RWPE2 (cell line): ENCODE data around the gene SLC38A2.

ENCODE experiments used
- ATAC-seq: fragments of 200-7000 bp; cut with Tn5 transposase; 3 replicates; pipeline ENCODE4 v1.9.1; 2021; ENCODE audit warnings: low read depth
- DNase-seq: peaks from one replicate; pipeline ENCODE4 v3.0.0-alpha.2; 2020; ENCODE audit warnings: low spot score
- H3K27ac ChIP-seq: fragments of 450-650 bp; 2 replicates; pipeline ENCODE4 v1.5.1; 2017; ENCODE audit warnings: mild to moderate bottlenecking; ENCODE audit not compliant: poor library complexity, severe bottlenecking
- H3K27me3 ChIP-seq: fragments of 250-450 bp; sonication (Bioruptor Pico); 2 replicates; pipeline ENCODE4 v1.5.1; 2021; ENCODE audit warnings: mild to moderate bottlenecking, moderate library complexity; ENCODE audit not compliant: insufficient read depth, poor library complexity, severe bottlenecking
- H3K36me3 ChIP-seq: fragments of 250-450 bp; sonication (Bioruptor Pico); 2 replicates; pipeline ENCODE4 v1.5.1; 2020; ENCODE audit warnings: low read depth, mild to moderate bottlenecking, moderate library complexity
- H3K4me1 ChIP-seq: fragments of 250-450 bp; sonication (Bioruptor Pico); 2 replicates; pipeline ENCODE4 v1.5.1; 2021; ENCODE audit warnings: mild to moderate bottlenecking, moderate library complexity; ENCODE audit not compliant: insufficient read depth, poor library complexity, severe bottlenecking
- H3K4me3 ChIP-seq: fragments of 250-450 bp; sonication (Bioruptor Pico); 2 replicates; pipeline ENCODE4 v1.5.1; 2021; ENCODE audit warnings: mild to moderate bottlenecking, moderate library complexity; ENCODE audit not compliant: severe bottlenecking
- H3K9me3 ChIP-seq: fragments of 250-450 bp; sonication (Bioruptor Pico); 2 replicates; pipeline ENCODE4 v1.5.1; 2021; ENCODE audit warnings: mild to moderate bottlenecking, moderate library complexity; ENCODE audit not compliant: severe bottlenecking
- TF ChIP-seq, protein P1 (sequence below): fragments of 450-650 bp; IDR thresholded peaks from one replicate; pipeline ENCODE4 v1.5.1; 2017; ENCODE audit warnings: mild to moderate bottlenecking, moderate library complexity; ENCODE audit not compliant: poor library complexity, severe bottlenecking

SLC38A2 gene

DNA sequence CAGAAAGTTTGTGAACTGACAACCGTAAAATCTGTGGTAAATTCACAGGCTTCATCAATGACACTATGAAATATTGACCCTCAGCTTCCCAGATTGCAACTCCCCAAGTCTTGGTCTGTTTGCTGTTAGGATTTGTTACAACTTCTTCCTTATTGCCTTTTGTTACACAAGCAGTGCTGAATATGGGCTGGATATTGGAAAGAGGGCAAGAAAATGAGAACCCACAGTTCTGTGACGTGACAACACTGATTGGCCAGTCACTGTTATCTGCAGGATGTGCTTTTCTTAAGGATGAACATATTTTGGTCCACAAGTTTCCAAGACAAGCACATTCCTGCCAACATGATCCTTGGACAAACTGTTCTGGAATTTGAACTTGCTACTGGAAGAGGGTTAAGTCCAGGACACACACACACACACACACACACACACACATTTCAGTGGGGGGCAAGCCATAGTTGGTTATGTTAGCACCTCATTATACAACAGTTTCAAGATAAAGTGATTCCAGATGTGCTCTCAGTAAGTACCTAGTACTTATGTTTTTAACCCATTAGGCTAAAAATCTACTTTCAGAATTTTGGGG lies 16.6 kb upstream of the SLC38A2 start:
- no peaks in the 10 kb centered on the region for H3K9me3 ChIP-seq
- peaks cover 24% of the 10 kb centered on the region for H3K36me3 ChIP-seq
- H3K27me3 ChIP-seq = no peaks in the 10 kb centered on the region
- peaks cover 89% of the 10 kb centered on the region for H3K4me1 ChIP-seq
- TF ChIP-seq, protein P1, sequence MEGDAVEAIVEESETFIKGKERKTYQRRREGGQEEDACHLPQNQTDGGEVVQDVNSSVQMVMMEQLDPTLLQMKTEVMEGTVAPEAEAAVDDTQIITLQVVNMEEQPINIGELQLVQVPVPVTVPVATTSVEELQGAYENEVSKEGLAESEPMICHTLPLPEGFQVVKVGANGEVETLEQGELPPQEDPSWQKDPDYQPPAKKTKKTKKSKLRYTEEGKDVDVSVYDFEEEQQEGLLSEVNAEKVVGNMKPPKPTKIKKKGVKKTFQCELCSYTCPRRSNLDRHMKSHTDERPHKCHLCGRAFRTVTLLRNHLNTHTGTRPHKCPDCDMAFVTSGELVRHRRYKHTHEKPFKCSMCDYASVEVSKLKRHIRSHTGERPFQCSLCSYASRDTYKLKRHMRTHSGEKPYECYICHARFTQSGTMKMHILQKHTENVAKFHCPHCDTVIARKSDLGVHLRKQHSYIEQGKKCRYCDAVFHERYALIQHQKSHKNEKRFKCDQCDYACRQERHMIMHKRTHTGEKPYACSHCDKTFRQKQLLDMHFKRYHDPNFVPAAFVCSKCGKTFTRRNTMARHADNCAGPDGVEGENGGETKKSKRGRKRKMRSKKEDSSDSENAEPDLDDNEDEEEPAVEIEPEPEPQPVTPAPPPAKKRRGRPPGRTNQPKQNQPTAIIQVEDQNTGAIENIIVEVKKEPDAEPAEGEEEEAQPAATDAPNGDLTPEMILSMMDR = no peak
- DNase-seq = no peak
- H3K4me3 ChIP-seq = no peak overlapping the region
- H3K27ac ChIP-seq = peak overlapping the region; percentile 99
- ATAC-seq = no peak

DNA sequence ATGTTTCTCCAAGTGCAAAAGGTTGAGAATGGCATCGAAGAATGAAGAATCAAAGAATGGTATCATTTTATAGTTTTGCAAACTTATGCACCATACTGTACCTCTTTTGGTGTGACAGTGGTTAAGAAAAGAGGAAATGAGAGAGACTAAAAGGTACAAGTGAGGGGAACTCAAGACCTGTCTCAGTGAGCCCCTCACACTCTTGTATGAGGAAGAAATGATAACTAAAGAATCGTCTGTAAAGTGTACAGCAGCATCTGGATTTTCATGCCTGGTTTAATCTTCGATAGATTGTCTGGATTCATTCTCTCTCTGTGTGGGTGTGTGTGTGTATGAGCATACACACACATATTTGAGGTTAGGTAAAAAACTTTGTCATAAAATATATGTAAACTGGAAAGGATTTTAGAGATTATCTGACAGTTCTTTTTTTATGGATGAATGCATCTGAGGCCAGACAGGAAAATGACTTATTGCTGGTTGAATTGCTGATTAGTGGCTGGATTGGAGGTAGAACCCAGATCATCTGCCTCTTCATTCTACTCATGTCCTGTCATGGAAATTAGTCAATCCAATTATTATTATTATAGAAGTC lies 16.0 kb upstream of the SLC38A2 start:
- DNase-seq (no peak), ATAC-seq (no peak)
- H3K4me3 ChIP-seq = no peak overlapping the region
- H3K9me3 ChIP-seq = no peaks in the 10 kb centered on the region
- peaks cover 24% of the 10 kb centered on the region for H3K36me3 ChIP-seq
- TF ChIP-seq, protein P1 = no peak
- peak overlapping the region; percentile 99 for H3K27ac ChIP-seq
- H3K27me3 ChIP-seq = no peaks in the 10 kb centered on the region
- peaks cover 89% of the 10 kb centered on the region for H3K4me1 ChIP-seq

DNA sequence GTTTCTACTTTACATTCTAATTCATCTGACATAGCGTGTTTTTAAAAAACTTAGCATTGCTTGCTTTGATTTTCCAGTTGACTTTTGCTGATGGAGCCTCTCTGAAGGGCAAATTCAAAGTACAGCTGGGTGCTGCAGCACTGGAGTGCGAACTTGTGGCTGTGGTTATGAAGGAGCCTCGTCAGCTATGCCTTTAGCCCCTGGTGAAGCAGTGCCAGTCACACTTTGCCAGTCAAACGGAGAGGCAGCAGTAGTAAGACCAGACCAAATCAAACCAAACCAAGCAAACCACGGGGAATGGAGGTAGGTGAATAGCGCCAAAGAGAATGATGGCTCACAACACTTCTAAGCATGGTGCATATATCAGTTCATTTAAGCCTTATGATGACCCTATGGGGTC lies 15.1 kb upstream of the SLC38A2 start:
- Histone ChIP-seq H3K27ac (peak overlapping the region; percentile 99), H3K36me3 (peaks cover 24% of the 10 kb centered on the region), H3K27me3 (no peaks in the 10 kb centered on the region), H3K4me1 (peaks cover 82% of the 10 kb centered on the region), H3K9me3 (no peaks in the 10 kb centered on the region), H3K4me3 (no peak overlapping the region)
- TF ChIP-seq, protein P1 = no peak
- DNase-seq (no peak), ATAC-seq (no peak)

DNA sequence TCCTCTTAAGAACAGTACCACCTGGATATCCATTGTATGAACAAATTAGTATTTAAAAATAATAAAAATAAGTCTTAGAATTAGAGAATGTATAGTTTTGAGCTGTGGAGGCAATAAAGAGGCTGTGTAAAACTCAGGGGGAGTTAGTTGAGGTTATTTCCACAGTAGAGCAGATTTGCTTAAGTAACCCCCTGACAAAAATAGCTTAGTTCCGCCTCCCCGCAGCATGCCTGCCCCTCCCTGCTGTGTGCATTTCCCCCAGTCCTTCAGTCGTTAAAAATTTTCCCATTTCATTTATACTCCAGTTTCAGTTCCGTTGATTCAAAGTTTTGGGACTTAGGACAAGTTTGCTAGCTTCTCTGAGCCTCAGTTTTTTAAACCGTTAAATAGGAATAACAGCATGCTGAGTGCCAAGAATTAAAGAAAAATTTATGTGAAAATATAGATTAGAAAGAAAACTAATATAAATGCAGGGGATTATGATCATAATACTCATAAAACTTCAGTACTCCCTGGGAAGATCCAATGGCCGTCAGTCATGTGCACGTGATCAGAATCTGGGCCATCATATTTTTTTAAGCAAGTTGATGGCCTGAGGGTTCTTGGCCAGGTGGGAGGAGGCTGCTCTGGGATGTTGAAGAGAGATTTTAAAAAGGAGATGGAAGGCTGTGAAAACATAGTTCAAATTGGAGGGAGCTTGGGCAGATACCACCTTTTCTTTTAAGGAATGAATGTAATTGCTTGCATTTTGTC lies 14.5 kb upstream of the SLC38A2 start:
- TF ChIP-seq, protein P1 = no peak
- H3K4me3 ChIP-seq = no peak overlapping the region
- H3K36me3 ChIP-seq = peaks cover 22% of the 10 kb centered on the region
- peaks cover 80% of the 10 kb centered on the region for H3K4me1 ChIP-seq
- no peaks in the 10 kb centered on the region for H3K27me3 ChIP-seq
- H3K9me3 ChIP-seq = no peaks in the 10 kb centered on the region
- ATAC-seq (0 out of 3 replicates have a peak, but pooled peaks have one; percentile 2), DNase-seq (no peak)
- H3K27ac ChIP-seq = peak overlapping the region; percentile 99
